ENCODE results near the gene IL22RA1.

Gene IL22RA1

GRCh38 chr1:24142546-24143534 lies at the start of gene IL22RA1:
Gene IL22RA1, minus strand, starts transcription at chr1:24143140. Its CDS starts 58 bp downstream, at chr1:24143082.
- no peak for DNase-seq

DNA sequence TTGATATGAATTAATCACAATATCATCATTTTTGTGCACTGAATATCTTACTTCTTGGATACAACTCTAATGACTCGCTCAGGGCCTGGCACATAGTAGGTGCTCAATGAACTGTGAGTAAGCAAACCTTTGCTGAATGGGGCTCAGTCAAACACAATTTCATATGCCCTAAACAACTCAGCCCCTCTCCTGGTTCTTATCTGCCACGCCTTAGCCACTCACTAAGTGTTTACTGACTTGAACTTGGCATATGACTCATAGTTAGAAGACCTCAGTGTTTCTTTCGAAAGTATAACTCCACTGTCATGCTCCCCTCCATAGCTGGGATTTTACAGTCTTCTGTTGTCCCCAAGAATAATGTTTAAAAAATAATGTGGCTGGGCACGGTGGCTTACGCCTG lies 48.9 kb upstream of the IL22RA1 start:
- no peak for DNase-seq

DNA sequence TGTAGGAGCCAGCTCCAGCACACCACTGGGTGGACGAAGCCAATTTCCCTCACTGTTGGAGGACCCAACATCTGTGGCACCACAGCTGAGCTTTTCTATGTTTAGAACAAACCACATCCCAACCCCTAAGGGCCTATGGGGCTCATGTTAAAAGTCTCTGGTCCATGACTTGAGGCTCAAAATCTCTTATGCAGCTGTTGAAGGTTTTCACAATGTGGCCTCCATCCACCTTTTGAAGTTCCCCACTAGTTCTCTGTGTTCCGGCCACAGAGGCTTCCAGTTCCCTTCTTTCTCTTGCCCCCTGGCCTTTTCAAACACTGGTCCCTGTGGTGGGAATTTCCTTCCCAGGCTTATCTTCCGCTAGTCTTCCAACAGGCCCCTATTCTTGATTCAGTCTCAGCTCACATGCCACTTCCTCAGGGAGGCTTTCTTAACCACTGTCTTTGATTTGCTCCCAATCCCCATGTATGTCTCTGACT lies 48.1 kb upstream of the IL22RA1 start:
- no peak for DNase-seq

DNA sequence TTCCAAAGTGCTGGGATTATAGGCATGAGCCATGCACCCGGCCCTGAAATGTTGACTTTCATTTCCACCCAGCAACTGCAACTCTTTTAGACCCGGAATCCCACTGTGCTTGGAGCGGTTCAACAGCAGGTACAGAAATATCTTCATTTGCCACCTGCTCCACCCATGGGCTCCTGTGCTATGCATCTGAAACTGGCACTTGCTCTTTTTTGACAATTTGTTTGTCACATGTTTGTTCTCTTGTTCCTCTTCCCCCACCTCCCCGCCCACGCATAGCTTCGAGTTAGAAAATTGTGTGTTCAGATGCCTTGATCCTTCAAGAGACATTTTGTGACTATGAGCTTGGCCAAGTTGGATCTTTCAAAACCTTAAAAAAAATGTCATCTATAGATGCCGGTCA lies 46.6 kb upstream of the IL22RA1 start:
- DNase-seq = no peak

GRCh38 chr1:24186993-24187790 lies 44.3 kb upstream of the IL22RA1 start, which contains the start of gene IFNLR1:
Gene IFNLR1, minus strand, starts transcription at chr1:24187289. Its CDS starts 41 bp downstream, at chr1:24187248.
- peak; percentile 77 for DNase-seq

- no peak for DNase-seq
Observed at GRCh38 chr1:24186711-24186992, 43.7 kb upstream of the IL22RA1 start.

DNA sequence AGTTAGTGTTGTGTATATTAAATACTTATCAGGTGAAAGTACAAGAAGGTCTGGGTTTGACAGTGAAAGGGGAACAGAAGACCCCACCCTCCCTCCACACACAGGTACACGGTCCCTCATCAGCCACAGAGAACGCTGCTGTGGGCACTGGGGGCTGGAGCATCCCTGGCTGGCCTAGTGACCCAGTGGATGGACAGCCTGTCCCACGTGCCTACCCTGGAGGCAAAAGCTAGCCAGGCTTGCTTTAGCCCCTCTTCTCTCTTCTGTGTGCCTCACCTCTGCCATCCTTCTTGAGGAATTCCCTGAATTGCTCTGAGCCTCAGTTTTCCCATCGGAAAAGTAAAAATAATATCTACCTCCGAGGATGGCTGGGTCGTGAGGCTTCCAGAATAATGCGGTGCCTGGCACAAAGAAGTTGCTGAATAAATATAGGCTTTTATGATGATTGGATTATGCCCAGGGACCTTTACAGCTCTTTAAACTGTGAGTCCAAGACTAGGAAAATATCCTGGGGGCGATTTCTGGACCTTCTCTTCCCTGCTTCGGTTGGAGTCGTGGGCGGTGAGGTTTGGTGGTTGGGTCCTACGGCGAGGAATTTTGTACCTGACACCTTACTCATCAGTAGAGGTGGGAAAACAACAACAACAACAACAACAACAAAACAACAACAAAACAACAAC lies 43.2 kb upstream of the IL22RA1 start:
- no peak for DNase-seq

DNA sequence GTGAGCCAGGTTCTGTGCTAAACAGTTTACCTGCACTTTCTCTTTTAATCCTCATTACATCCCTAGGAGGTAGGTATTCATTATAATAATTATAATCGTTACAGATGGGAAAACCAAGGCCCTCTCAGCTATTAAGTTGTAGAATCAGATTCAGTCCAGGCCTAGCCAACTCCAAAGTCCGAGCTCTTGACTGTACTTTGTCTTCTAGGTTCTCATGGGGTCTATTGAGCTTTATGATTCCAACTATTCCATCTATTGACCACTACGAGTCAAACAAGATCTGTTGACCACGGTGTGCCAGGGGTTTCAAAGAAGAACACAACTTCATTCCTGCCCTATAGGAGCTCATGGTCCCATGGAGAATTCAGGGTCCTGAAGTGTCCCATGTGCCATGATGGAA lies 42.1 kb upstream of the IL22RA1 start:
- no peak for DNase-seq

- DNase-seq = no peak
Observed at GRCh38 chr1:24182061-24182460, 39.1 kb upstream of the IL22RA1 start.

GRCh38 chr1:24181619-24182018 lies 38.7 kb upstream of the IL22RA1 start:
- no peak for DNase-seq

GRCh38 chr1:24180676-24181075 lies 37.7 kb upstream of the IL22RA1 start:
- DNase-seq = no peak

- DNase-seq = no peak
Observed at GRCh38 chr1:24179251-24179840, 36.4 kb upstream of the IL22RA1 start.

- DNase-seq = no peak
Observed at GRCh38 chr1:24178407-24178806, 35.5 kb upstream of the IL22RA1 start.

DNA sequence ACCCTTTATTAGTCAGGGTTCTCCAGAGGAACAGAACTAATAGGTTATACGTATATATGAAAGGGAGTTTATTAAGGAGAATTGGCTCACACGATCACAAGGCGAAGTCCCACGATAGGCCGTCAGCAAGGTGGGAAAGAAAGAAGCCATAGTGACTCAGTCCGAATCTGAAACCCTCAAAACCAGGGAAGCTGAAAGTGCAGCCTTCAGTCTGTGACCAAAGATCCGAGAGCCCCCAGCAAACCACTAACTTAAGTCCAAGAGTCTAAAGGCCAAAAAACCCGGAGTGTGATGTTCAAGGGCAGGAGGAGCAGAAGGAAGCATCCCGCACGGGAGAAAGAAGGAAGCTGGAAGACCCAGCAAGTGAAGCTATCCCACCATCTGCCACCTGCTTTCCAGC lies 34.2 kb upstream of the IL22RA1 start:
- DNase-seq = no peak

- DNase-seq = no peak
Observed at GRCh38 chr1:24175033-24175755, 32.3 kb upstream of the IL22RA1 start.

- no peak for DNase-seq
Observed at GRCh38 chr1:24173638-24174575, 31.0 kb upstream of the IL22RA1 start.

GRCh38 chr1:24172598-24172997 lies 29.7 kb upstream of the IL22RA1 start:
- no peak for DNase-seq

GRCh38 chr1:24169286-24169685 lies 26.3 kb upstream of the IL22RA1 start:
- no peak for DNase-seq

GRCh38 chr1:24168245-24168644 lies 25.3 kb upstream of the IL22RA1 start:
- DNase-seq = no peak

GRCh38 chr1:24167008-24167407 lies 24.1 kb upstream of the IL22RA1 start:
- DNase-seq = no peak

DNA sequence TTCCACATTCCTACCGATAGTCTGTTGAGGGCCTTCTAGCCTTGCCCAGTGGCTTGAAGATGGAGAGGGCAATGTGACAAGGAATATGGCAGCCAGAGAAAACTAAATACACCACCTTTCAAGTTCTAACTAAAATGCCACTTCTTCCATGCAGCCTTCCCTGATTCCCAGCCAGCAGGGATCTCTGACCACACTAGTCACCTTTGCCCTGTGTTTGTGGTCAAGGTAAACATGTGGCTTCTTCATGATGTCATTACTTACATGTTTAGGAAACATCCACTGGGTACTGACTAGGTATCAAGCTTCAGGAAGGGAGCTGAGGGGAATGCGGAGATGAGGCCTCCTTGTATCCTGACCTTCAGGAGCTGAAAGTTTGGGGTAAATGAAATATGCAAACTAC lies 22.6 kb upstream of the IL22RA1 start:
- no peak for DNase-seq

Measured in stimulated activated CD4-positive, alpha-beta T cell treated with anti-CD3 and anti-CD28 coated beads, Interleukin-12 subunit alpha, Interleukin-12 subunit beta, amount 100 ng/mL, for 4 hours (primary cell).